Panc1 (cell line): Measurements from ENCODE around the gene CHRD. TPM values are rescaled to one million over a fixed set of nuclear protein-coding genes. Genes with fewer than 3 reads are reported as not detected.
A peak's percentile ranks its signal among the peaks of the same experiment; 100 is the strongest.

Source experiments
- ATAC-seq: fragments of 200-7000 bp; cut with Tn5 transposase; 2 replicates; pipeline ENCODE4 v1.9.1; 2020; ENCODE audit warnings: mild to moderate bottlenecking, moderate library complexity
- BruUV-seq: library from RNA; stranded (reverse); fragments of 400-500 nt; replicated peaks from 2 replicates; lab custom pipeline; 2021; lab: Mats Ljungman, UMichigan
- CTCF ChIA-PET: fragments of 300-600 bp; sonication (Branson Sonifier 250); formaldehyde crosslinking; loops from one replicate; lab custom pipeline; 2022; ENCODE audit warnings: antibody characterized with exemption; lab: Charles Lee
- POLR2A ChIA-PET: fragments of 300-600 bp; sonication (Branson Sonifier 250); formaldehyde crosslinking; loops from one replicate; lab custom pipeline; 2022; ENCODE audit warnings: antibody characterized with exemption; lab: Charles Lee
- DNase-seq: peaks from one replicate; pipeline ENCODE4 v3.0.0-alpha.2; 2010; ENCODE audit warnings: low read depth, low spot score
- H3K27ac ChIP-seq: 2 replicates; pipeline ENCODE4 v1.5.1; 2011; ENCODE audit warnings: mild to moderate bottlenecking, low read length, inconsistent platforms
- H3K27me3 ChIP-seq: fragments of 200-500 bp; sonication (Bioruptor generic); 2 replicates; pipeline ENCODE4 v1.6.0; 2014; ENCODE audit warnings: low read length, inconsistent platforms; ENCODE audit not compliant: control insufficient read depth, insufficient read depth
- H3K36me3 ChIP-seq: fragments of 200-500 bp; sonication (Bioruptor generic); 2 replicates; pipeline ENCODE4 v1.5.1; 2014; ENCODE audit warnings: inconsistent platforms, mild to moderate bottlenecking, low read length, moderate library complexity; ENCODE audit not compliant: control insufficient read depth, insufficient read depth
- H3K4me1 ChIP-seq: 2 replicates; pipeline ENCODE4 v1.5.1; 2011; ENCODE audit warnings: inconsistent platforms, mild to moderate bottlenecking, low read length, moderate library complexity; ENCODE audit not compliant: control insufficient read depth, insufficient read depth
- H3K4me3 ChIP-seq, 2 experiments: 2 replicates each; pipeline ENCODE4 v1.5.1; 2011 to 2012; ENCODE audit warnings: low read depth in 2 of 2, low read length in 2 of 2, mild to moderate bottlenecking in 2 of 2, inconsistent platforms in 1 of 2, moderate library complexity in 1 of 2
- H3K9me3 ChIP-seq: fragments of 200-500 bp; sonication (Bioruptor generic); 2 replicates; pipeline ENCODE4 v1.5.1; 2014; ENCODE audit warnings: low read depth, mild to moderate bottlenecking, inconsistent platforms, low read length, moderate library complexity; ENCODE audit not compliant: control insufficient read depth, insufficient read depth
- POLR2AphosphoS5 ChIP-seq: IDR thresholded peaks from 2 replicates; pipeline ENCODE4 v1.6.1; 2012; ENCODE audit warnings: mild to moderate bottlenecking, low read depth, low read length, moderate library complexity
- SIN3A ChIP-seq: IDR thresholded peaks from 2 replicates; pipeline ENCODE4 v1.6.1; 2012; ENCODE audit warnings: low read depth, mild to moderate bottlenecking, low read length, moderate library complexity, borderline replicate concordance; ENCODE audit not compliant: insufficient read depth
- TCF7L2 ChIP-seq: IDR thresholded peaks from 2 replicates; pipeline ENCODE4 v1.6.1; 2011; ENCODE audit warnings: mild to moderate bottlenecking, low read depth, low read length, inconsistent platforms
- in situ Hi-C: cut with HindIII; loops from 2 replicates; pipeline ENCODE4 v1.10.0; 2016; ENCODE audit warnings: low sequenced_read_pairs, low pct_unique_long_range_greater_than_20kb
- intact Hi-C: fragments of 100-400 bp; cut with micrococcal nuclease; formaldehyde crosslinking; loops from one replicate; pipeline ENCODE4 v1.10.0; 2022; ENCODE audit not compliant: unreplicated experiment
- total RNA-seq: library from RNA; stranded (reverse); gene quantifications from one replicate; pipeline ENCODE4 v1.2.1, GENCODE V29; 2021; ENCODE audit not compliant: unreplicated experiment
- TF ChIP-seq, protein P1 (sequence below), 2 experiments: IDR thresholded peaks; 2 replicates each; pipeline ENCODE4 v1.6.1; 2011 to 2012; ENCODE audit warnings: low read depth in 2 of 2, control low read depth in 1 of 2, low read length in 1 of 2, mild to moderate bottlenecking in 1 of 2, moderate library complexity in 1 of 2; ENCODE audit not compliant: insufficient read depth in 1 of 2
- TF ChIP-seq, protein P2 (sequence below): fragments of 450-650 bp; IDR thresholded peaks from 2 replicates; pipeline ENCODE4 v1.5.1; 2017; ENCODE audit warnings: mild to moderate bottlenecking

CHRD gene
- total RNA-seq, 1 experiment from 2014 or later = 1.4 TPM

DNA sequence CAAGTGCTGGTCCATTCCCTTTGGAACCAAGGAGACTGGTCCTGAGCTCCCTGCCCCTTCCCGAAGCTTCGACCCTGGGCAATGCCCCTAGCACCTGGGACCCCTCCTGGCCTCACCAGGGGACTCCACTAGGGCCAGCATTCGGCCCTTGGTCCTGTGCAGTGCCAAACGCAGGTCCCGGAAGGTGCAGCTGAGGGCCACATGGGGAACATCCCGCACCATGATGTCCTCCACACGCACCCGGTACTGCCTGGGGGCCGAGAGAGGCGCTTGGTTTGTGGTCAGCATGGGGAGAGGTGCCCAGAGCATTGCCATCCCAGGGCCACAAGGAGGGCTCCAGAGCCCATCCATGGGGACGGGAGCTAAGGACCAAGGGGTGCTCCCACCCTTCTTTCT lies 26.3 kb upstream of the CHRD start:
- ATAC-seq = no peak
- no peaks in the 10 kb centered on the region for H3K4me1 ChIP-seq
- in situ Hi-C loops = no loop called here
- no peak for TF ChIP-seq SIN3A
- no peak for TF ChIP-seq POLR2AphosphoS5
- no peak for TF ChIP-seq TCF7L2
- TF ChIP-seq, protein P1, sequence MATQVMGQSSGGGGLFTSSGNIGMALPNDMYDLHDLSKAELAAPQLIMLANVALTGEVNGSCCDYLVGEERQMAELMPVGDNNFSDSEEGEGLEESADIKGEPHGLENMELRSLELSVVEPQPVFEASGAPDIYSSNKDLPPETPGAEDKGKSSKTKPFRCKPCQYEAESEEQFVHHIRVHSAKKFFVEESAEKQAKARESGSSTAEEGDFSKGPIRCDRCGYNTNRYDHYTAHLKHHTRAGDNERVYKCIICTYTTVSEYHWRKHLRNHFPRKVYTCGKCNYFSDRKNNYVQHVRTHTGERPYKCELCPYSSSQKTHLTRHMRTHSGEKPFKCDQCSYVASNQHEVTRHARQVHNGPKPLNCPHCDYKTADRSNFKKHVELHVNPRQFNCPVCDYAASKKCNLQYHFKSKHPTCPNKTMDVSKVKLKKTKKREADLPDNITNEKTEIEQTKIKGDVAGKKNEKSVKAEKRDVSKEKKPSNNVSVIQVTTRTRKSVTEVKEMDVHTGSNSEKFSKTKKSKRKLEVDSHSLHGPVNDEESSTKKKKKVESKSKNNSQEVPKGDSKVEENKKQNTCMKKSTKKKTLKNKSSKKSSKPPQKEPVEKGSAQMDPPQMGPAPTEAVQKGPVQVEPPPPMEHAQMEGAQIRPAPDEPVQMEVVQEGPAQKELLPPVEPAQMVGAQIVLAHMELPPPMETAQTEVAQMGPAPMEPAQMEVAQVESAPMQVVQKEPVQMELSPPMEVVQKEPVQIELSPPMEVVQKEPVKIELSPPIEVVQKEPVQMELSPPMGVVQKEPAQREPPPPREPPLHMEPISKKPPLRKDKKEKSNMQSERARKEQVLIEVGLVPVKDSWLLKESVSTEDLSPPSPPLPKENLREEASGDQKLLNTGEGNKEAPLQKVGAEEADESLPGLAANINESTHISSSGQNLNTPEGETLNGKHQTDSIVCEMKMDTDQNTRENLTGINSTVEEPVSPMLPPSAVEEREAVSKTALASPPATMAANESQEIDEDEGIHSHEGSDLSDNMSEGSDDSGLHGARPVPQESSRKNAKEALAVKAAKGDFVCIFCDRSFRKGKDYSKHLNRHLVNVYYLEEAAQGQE (IDR thresholded peaks at IDR 0.05; ENCODE audit: insufficient read depth in 1 of 2, low read depth in 2 of 2, low read length in 1 of 2) = no peak
- TF ChIP-seq, protein P2, sequence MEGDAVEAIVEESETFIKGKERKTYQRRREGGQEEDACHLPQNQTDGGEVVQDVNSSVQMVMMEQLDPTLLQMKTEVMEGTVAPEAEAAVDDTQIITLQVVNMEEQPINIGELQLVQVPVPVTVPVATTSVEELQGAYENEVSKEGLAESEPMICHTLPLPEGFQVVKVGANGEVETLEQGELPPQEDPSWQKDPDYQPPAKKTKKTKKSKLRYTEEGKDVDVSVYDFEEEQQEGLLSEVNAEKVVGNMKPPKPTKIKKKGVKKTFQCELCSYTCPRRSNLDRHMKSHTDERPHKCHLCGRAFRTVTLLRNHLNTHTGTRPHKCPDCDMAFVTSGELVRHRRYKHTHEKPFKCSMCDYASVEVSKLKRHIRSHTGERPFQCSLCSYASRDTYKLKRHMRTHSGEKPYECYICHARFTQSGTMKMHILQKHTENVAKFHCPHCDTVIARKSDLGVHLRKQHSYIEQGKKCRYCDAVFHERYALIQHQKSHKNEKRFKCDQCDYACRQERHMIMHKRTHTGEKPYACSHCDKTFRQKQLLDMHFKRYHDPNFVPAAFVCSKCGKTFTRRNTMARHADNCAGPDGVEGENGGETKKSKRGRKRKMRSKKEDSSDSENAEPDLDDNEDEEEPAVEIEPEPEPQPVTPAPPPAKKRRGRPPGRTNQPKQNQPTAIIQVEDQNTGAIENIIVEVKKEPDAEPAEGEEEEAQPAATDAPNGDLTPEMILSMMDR = no peak
- no TSS peak for BruUV-seq
- CTCF ChIA-PET = interaction anchor here (0.9 to 1.0 kb wide), 2 partner anchors 8 to 16 kb away, joined by 3 to 4 read pairs; partner anchors contain the start of gene FAM131A
- POLR2A ChIA-PET = no interaction called here
- no peak for DNase-seq
- no peaks in the 10 kb centered on the region for H3K27me3 ChIP-seq
- no peak overlapping the region for H3K27ac ChIP-seq
- no peaks in the 10 kb centered on the region for H3K9me3 ChIP-seq
- H3K4me3 ChIP-seq = no peak overlapping the region
- H3K36me3 ChIP-seq = no peaks in the 10 kb centered on the region; the same call in 1 of the 2 replicates
- intact Hi-C loops = no loop called here

DNA sequence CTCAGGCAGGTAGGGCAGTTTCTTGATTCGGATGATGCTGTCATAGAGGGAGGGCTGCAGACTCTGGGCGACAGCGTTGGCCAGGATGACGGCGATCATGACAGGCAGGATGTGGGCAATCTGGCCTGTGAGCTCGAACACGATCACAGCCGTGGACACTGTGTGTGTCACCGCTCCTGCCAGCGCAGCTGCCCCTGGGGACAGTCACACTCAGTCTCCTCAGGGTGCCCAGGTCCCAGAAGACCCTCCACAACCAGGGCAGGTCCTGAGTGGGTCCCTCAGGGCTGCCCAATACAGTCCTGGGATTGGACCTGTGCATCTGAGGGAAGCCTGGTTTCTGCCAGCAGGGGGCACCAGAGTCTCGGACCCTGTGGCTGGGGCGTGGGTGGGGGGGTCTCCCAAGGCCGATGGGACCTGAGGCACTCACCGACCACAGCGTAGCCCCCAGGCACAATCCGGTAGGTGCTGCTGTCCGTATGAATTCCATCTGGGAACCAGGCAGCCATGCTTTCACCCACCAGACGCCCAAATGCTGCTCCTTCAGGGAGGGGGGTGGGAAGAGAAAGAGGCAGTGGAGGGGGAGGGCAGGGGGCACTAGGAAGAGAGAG lies 25.6 kb upstream of the CHRD start:
- TF ChIP-seq, protein P2 = no peak
- no peak for TF ChIP-seq POLR2AphosphoS5
- no peak for TF ChIP-seq TCF7L2
- no peak for TF ChIP-seq SIN3A
- TF ChIP-seq, protein P1 (IDR thresholded peaks at IDR 0.05; ENCODE audit: insufficient read depth in 1 of 2, low read depth in 2 of 2, low read length in 1 of 2) = no peak
- ChIA-PET CTCF (interaction anchor here (0.6 to 1.2 kb wide), 4 partner anchors 8 to 335 kb away, joined by 3 to 4 read pairs (median 4); partner anchors contain the start of gene FAM131A), POLR2A (no interaction called here)
- no peaks in the 10 kb centered on the region for H3K27me3 ChIP-seq
- no peaks in the 10 kb centered on the region for H3K4me1 ChIP-seq
- no TSS peak for BruUV-seq
- ATAC-seq (peak; percentile 80), DNase-seq (no peak)
- no peak overlapping the region for H3K4me3 ChIP-seq
- in situ Hi-C loops = no loop called here
- no peaks in the 10 kb centered on the region; the same call in 1 of the 2 replicates for H3K36me3 ChIP-seq
- no peak overlapping the region for H3K27ac ChIP-seq
- intact Hi-C loops = no loop called here
- no peaks in the 10 kb centered on the region for H3K9me3 ChIP-seq
